SKM-1 (cell line): ENCODE measurements around the gene TCFL5.

Experiments used
- DNase-seq: peaks from one replicate; lab custom pipeline; 2025; ENCODE audit not compliant: unreplicated experiment; lab: John Stamatoyannopoulos, UW

TCFL5 gene

DNA sequence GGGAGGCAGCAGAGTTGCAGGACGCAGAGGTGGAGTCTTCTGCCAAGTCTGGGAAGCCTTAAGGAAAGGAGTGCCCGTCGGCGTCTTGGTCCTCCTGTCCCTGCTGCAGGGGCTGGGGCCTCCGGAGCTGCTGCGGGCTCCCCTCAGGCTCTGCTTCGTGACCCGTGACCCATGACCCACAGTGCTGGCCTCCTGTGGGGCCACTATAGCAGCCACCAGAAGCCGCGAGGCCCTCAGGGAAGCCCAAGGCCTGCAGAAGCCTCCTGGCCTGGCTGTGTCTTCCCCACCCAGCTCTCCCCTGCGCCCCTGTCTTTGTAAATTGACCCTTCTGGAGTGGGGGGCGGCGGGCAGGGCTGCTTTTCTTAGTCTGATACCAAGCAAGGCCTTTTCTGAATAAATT is 48.0 kb downstream of the TCFL5 start:
- no peak for DNase-seq

DNA sequence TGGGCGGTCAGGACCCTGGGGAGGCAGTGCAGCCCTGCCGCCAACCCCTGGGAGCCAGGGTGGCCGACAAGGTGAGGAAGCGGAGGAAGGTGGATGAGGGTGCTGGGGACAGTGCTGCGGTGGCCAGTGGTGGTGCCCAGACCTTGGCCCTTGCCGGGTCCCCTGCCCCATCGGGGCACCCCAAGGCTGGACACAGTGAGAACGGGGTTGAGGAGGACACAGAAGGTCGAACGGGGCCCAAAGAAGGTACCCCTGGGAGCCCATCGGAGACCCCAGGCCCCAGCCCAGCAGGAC is 48.8 kb downstream of the TCFL5 start:
- no peak for DNase-seq

DNA sequence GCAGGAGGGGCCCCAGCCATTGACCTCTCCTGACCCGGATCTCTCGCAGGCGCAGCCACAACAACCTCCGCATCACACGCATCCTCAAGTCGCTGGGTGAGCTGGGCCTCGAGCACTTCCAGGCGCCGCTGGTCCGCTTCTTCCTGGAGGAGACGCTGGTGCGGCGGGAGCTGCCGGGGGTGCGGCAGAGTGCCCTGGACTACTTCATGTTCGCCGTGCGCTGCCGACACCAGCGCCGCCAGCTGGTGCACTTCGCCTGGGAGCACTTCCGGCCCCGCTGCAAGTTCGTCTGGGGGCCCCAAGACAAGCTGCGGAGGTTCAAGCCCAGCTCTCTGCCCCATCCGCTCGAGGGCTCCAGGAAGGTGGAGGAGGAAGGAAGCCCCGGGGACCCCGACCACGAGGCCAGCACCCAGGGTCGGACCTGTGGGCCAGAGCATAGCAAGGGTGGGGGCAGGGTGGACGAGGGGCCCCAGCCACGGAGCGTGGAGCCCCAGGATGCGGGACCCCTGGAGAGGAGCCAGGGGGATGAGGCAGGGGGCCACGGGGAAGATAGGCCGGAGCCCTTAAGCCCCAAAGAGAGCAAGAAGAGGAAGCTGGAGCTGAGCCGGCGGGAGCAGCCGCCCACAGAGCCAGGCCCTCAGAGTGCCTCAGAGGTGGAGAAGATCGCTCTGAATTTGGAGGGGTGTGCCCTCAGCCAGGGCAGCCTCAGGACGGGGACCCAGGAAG is 49.3 kb downstream of the TCFL5 start:
- no peak for DNase-seq

DNA sequence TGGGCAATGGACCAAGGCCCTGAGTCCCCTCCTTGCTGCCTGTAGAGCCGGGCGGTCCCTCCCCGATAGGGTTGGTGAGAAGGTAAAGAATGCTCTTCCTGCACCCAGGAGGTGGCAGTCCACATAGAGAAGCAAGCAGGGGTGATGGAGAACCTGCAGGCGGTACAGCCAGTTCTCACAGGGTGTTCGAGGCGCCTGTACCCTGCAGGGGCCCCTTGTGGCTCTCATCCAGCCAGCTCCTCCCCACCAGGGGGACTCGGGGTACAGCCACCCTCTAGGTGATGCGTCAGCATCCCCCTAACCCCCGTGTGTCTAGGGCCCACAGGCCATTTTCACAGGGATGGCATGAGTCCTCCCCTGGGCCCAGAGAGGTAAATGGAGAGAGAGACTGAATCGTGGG is 49.9 kb downstream of the TCFL5 start:
- DNase-seq: no peak

DNA sequence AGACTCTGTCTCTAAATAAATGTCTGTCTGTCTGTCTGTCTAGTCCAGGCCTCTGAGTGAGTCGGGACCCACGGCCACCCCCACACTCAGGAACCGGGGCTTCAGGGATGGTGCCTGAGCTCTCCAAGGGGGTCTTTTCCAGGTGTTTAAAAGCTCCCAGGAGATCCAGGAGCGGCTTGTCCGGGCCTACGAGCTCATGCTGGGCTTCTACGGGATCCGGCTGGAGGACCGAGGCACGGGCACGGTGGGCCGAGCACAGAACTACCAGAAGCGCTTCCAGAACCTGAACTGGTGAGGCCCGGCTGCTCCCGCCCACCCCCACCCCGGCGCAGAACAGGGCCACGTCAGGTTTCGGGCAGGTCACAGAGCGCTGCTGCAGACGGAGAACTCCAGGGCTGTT is 50.3 kb downstream of the TCFL5 start:
- DNase-seq: no peak

DNA sequence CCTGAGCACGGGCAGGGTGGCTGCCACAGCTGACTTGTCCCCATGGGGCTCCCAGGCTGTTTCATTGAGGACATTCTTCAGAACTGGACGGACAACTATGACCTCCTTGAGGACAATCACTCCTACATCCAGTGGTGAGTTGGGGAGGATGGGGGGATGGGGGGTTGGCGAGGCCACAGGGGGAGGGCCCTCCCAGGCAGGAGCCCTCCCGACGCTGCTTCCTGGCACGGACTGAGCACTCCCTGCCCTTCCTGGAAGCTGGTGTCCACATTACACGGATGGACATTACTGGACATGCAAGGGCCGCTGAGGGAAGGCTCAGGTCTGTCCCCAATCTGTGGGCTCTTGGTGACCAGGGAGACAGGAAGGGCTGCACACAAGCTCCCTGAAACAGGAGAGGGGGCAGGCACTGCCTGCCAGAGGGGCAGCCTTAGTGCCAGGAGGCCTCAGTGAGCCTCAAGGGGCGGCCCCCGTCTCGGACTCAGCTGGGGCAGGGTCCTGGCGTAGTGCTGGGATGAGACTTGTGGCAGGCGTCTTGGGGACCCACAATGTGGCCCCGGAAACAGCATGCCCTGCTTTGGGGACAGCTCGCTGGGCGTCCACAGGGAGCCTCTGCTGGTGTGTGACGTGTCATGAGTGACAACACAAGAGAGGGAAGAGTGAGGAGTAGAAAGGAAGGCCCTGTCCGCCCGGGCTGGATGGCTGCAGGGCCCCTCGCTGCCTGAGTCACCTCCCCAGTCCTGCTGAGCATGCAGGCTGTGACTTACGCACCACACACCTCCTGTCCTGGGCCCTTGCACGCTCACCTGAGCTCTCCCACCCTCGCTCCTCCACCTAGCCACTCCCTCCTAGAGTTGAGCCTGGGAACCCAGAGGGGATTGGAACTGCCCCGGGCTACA is 51.8 kb downstream of the TCFL5 start:
- DNase-seq: no peak

DNA sequence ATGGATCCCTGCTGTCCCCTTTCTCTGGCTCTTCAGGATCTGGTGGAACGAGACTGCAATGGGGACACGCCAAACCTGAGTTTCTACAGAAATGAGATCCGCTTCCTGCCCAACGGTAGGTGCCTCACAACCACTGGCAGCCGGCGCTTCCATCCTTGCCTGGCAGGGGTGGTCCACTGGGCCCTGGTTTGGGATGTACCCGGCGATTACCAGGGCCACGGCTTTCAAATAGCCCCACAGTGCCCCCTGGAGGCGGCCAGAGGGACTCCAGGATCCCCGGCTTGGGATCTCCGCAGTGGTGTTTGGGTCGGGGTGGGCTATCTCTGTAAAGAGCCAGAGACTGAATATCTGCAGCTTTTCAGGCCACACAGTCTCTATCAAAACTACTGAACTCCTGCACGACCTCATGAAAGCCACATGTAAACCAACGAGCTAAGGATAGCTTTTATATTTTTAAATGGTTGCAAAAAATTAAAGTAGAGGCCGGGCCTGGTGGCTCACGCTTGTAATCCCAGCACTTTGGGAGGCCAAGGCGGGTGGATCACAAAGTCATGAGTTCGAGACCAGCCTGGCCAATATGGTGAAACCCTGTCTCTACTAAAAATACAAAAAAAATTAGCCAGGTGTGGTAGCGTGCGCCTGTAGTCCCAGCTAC is 53.3 kb downstream of the TCFL5 start:
- DNase-seq: peak; percentile 19

DNA sequence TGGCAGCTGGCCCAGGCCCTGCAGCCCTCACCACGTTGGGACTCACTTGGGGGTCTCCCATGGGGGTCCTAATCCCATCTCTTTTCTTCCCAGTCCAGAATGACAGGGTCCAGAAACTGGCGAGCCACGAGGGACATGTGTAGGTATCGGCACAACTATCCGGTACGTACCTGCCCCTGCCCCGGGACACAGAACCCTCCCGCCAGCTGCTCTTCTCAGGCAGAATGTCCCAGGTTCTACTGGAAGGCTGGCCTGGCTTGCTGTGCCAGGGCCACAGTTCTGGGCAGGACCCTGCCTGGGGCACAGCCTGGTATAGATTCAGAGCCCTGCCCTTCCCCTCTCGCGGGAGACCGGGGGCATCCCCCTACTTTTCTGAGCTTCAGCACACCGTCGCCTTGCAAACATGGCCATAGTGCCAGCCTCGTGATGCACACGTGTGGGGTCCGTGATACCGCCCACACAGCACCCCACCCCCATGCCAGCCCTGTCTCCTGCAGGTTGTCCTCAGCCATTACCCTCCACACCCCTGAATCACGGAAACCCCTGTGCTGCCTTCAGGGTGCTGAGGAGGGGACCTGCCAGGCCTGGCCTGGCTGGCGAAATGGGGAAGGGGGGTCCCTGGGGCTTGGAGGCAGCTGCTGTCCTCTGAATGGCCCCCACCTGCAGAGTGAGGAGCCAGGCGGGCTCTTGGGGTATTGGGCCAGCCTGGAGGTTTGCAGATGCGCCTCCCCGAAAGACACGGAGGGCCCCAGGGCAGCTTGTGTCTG is 54.0 kb downstream of the TCFL5 start:
- DNase-seq: no peak

DNA sequence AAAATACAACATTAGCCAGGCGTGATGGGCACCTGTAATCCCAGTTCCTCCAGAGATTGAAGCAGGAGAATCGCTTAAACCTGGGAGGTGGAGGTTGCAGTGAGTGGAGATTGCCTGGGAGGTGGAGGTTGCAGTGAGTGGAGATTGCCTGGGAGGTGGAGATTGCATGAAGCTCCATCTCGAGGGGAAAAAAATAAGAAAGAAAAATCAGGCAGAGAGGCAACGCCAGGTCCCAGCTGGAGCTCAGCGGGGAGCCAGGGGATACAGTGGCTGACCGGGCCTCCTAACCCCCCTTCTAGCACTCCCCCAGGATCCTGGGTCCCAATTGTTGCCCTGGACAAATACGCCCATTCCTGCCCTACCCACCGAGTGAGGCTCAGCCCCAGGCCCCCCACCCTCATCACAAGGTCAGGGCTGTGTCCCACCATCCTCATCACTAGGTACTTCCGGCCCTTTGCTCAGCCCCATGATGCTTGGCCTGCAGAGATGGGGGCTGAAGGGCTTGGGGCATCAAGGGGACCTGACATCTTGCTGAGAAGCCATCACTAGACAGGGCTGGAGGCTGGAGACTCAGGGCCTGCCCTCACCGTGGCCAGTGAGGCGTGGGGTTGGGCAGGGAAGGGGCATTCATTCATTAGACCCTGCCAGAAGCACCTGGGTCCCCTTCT is 55.1 kb downstream of the TCFL5 start:
- no peak for DNase-seq

DNA sequence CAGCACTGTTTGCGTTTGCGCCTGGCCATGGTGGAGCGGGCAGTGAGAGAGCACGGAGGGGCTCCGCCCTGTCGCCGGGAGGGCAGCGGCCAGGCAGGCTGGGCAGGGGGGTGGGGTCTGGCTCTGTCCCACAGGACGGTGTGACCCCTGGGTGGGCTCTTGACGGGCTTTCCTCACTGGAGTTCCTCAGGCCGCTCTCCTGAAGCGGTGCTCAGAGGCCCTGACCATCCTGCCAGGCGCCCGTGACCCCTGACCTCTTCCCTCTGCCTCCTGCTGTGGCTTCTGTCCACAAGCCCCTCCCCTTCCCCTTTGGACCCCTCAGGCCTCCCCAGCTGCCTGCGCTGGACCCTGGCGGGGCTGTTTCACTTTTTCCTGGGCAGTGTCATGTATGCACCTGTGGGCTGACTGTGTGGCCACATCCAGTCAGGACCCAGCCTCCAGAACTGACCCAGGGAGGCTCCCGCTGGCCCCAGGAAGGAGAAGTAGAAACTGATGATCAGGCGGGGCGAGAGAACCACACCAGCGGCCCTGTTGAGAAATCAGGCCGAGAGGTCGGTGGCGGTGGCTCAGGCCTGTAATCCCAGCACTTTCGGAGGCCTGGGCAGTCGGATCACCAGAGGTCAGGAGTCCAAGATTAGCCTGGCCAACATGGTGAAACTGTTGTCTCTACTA is 55.8 kb downstream of the TCFL5 start:
- peak; percentile 57 for DNase-seq

DNA sequence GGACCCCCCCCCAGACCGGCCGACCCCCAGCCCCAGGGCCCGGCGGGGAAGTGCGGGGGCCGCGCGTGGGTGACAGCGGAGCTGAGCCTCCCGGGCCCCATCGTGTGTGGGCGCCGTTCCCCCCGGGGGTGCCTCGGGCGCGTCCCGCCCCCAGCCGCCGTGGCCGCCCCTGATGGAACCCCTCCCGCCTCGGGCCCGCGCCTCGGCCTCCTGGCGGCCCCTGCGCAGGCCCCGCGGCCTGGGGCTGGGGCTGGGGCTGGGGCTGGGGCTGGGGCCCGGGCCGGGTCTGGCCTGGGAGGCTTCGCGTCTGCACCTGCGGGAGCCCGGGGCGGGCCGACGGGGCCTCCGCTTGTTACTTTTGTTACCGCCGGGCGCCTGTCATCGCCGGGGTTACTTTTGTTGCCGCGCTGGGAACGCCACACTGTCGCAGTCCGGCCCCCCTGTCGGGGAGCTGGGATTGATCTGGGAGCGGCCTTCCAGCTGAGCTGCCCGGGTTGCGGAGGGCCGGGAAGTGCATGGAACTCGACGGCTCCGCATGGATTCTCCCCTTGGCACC is 56.4 kb downstream of the TCFL5 start:
- DNase-seq: no peak

DNA sequence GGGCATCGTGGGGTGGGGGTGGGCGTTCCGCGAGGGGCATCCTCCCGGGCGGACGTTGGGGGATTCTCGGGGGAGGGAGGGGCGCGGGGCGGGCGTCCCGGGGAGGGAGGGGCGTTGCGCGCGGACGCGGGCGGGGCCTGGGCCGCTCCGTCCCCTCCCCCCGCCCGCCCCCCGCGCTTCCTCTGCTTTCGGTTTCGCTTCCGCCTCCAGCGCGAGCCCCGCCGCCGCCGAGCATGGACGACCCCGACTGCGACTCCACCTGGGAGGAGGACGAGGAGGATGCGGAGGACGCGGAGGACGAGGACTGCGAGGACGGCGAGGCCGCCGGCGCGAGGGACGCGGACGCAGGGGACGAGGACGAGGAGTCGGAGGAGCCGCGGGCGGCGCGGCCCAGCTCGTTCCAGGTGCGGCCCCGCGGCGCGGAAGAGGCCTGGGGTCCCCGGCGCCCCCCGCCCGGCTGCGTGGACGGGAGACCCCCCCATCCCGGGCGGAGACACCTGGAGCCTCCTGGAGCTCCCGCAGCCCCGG is 56.9 kb downstream of the TCFL5 start, which contains the start of gene OGFR:
Gene OGFR (plus strand): TSS at position 209 of the 528 bp plus-strand sequence. CDS start 25 bp downstream, at position 234.
- no peak for DNase-seq

DNA sequence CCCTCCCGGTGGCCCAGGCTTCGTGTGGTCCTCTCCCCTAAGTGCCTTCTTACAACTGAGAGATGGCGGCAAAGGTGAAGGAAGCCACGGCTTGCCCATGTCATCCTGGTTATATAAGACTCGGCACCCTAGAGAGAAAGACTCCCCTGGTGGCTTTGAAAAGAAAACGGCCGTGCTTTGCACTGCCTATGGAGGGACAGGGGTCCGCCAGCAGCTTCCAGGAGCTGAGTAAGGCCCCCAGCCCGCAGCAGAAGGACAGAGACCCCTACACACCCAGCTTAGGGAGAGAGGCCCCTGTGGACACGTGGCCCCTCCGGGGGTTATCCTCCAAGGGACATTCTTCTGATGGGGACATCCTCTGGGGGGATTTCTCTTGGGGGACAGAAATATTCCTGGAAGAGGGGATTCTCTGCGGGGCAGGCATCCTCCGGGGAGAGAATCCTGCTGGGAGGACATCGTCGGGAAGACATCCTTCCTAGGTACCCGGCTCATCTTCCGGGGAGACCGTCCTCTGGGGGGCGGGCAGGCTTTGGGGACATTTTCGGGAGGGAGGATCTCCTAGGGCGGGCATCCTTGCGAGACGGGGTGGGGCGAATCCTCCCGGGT is 57.5 kb downstream of the TCFL5 start:
- DNase-seq: no peak

DNA sequence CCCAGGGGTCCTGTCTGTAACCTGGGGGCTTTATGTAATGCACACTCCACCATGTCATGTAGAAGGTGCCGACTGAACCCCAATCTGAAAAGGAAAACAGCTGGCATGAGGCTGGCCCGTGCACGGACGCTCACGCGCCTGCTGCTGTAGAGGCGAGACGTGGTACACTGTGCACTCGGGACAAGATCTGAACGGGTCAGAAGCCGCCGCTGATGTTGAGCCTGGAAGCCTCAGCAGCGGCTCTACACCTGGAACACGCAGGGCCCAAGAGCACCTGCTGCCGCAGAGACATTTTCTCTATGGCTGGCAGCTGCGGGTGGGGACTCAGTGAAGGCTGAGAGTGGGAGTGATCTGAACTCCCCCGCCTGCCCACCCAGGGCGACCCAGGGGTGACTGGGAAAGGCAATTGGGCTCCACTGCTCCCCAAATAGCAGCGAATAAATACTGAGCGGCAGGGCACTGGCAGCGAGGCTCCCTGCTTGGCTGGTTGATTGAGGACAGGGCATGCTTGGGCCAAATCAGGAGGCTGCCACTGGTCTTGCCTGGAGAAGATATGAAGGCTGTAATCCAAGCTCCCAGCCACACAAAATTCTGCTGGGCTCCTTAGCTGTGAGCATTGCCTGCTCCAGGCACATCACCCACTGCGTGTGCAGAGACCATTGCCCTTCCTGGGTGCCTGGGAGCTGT is 59.5 kb downstream of the TCFL5 start:
- DNase-seq: no peak

DNA sequence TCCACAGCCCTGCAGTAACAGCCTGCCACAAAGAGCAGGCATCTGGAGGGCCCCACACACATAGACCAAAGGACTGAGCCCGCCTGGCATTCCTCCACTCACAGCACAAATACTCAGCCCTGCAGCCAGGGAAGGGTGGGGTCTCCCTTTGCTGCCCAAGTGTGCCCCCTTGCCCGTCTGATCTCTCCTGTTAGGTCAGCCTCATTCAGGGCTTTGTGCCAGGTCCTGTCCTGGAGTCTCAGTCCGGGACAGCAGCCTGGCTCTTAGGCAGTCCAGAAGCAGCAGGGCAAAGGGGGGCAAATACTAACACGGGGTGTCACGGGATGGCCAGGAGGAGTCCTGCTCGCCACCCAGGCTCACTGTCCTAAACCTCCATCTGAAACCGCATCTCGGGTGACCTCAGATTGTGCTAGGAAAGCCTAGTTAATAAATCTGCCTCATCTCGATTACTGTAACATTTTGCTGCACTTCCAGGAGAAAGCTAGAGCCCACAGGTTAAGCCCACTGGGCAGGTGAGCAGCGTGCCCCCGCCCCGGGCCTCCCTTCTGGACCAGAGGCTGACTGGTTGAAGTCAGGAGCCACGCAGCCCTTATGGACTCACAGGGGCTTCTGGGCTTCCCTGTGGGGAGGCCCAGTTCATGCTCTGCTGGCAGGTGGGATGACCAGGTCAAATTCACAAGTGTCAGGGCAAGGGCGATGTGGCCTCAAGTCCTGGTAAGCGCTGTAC is 60.2 kb downstream of the TCFL5 start:
- no peak for DNase-seq

DNA sequence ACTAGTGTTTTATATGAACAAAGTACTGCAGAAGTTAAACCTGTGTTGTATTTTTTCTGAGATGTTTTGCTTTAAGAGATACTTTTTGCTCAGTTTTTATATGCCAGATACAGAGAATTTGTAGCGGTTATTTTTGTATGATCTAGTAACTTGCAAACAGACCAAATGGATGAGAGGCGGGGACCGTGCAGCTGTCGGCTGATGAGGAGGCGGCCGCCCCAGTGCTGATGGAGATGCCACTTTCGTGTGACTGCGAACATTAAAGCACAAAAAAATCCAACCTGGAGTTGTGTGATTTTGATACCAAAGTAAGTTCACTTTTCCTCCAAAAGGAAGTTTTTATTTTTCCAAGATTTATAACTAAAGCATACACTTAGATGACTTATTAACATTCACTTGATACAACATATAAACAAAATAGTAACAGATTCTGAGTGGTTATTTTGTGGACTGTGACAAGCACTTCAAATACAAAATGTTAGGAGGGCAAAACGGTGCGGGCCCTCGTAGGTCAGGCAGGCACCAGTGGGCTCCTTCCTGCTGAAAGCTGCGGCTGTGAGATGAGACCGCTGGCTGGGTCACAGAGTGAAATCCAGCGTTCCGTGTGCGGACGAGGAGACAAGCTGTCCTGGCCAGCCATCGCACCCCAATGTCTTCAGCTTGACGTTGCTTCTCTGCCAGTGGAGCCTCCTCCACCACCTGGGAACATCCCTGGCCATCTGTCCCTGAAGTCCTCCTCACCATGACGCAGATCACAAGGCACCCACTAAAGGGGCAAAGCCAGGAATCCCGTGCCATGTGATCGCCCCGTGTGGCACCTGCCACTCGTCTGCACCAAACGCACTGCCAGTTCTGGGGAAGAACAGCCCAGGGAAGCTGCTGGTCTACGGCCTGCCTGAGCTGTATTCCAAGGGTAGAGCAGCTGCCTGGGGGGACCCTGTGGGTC is 61.0 kb downstream of the TCFL5 start:
- no peak for DNase-seq

DNA sequence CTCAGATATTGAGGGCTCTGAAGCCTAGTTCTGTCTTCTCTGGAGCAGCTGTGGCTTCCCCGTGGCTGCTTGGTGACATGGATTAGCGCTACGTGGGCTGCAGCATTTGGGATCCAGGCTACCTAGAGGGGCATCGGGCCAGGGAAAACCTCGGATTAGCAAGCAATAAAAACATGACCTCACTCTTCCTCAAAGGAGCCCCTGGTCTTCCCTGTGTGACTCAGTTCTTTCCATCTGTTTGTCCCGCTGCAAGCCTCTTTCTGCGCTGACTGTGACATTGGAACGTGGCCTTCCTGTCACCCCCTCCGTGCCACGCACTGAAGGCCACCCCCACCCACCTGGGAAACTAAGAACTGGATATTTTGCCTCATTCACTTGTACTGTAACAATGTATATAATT is 61.7 kb downstream of the TCFL5 start:
- DNase-seq: no peak
